GM12873 (cell line): ENCODE measurements around the gene NPM3.

Experiments used
- CTCF ChIP-seq: IDR thresholded peaks from 2 replicates; pipeline ENCODE4 v1.5.1; 2012; ENCODE audit warnings: low read depth, mild to moderate bottlenecking, moderate library complexity, low read length, control low read depth; ENCODE audit not compliant: insufficient read depth; ENCODE audit errors: missing control alignments

Gene NPM3

GRCh38 chr10:101816913-101817336, 33.7 kb upstream of the NPM3 start:
- TF ChIP-seq CTCF = no peak

GRCh38 chr10:101816376-101816775, 33.1 kb upstream of the NPM3 start:
- TF ChIP-seq CTCF = no peak

GRCh38 chr10:101814466-101815071, 31.3 kb upstream of the NPM3 start:
- TF ChIP-seq CTCF = no peak

GRCh38 chr10:101812606-101813005, 29.4 kb upstream of the NPM3 start:
- TF ChIP-seq CTCF = no peak

- no peak for TF ChIP-seq CTCF
These were observed 23.9 kb upstream of the NPM3 start for GRCh38 chr10:101807158-101807557.

GRCh38 chr10:101803511-101803910, 20.3 kb upstream of the NPM3 start:
- no peak for TF ChIP-seq CTCF

- TF ChIP-seq CTCF = no peak
These were observed 14.3 kb upstream of the NPM3 start for GRCh38 chr10:101797403-101798059.
